ENCODE measurements around the gene SPATA31E1.
"Not testable (repeated sequence)": the region's sequence is repeated elsewhere in the genome, so short reads cannot be mapped to it uniquely, and the experiment has no call there.

The SPATA31E1 gene

GRCh38 chr9:87937918-87938317 is 55.2 kb downstream of the SPATA31E1 start:
- not testable (repeated sequence) for DNase-seq

GRCh38 chr9:87938336-87938735 is 55.7 kb downstream of the SPATA31E1 start:
- not testable (repeated sequence) for DNase-seq

All from NCI-H524 treated with DMSO at 0.1 percent for 48 hours (cell line).